ENCODE measurements around the gene CARS2.

Gene CARS2

DNA sequence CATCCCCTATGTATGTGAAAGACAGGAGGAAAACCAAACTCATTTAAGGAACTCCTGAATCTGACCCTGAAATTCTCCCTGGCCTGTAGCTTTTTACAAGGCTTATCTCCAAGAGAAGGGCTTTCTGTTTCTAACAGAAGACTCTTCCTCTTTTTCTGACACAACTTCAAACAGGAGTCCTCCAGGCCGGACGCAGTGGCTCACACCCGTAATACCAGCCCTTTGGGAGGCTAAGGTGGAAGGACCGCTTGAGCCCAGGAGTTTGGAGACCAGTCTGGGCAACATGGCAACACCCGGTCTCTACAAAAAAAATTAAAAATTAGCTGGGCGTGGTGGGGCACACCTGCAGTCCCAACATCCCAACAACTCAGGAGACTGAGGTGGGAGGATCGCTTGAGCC lies 41.9 kb downstream of the CARS2 start:
- Histone ChIP-seq H2BK12ac (ENCODE audit: low read length) (no peak overlapping the region), H3K4ac (ENCODE audit: low read depth, low read length) (no peak overlapping the region), H3K14ac (ENCODE audit: low read length) (no peak overlapping the region), H3K36me3 (ENCODE audit: control insufficient read depth in 1 of 2, insufficient read depth in 2 of 2, low read length in 2 of 2) (peaks cover 32 to 45% of the 10 kb centered on the region in 2 experiments), H3K9me3 (ENCODE audit: insufficient read depth, low read depth, low read length) (peaks cover 1% of the 10 kb centered on the region), H3K27ac (ENCODE audit: low read depth, low read length) (no peak overlapping the region), H2AK5ac (ENCODE audit: low read length) (no peak overlapping the region), H3K4me2 (ENCODE audit: low read length) (no peak overlapping the region), H4K8ac (ENCODE audit: low read depth, low read length) (no peak overlapping the region), H3K79me2 (ENCODE audit: control insufficient read depth, insufficient read depth, low read length, poor library complexity) (no peaks in the 10 kb centered on the region), H2AFZ (ENCODE audit: insufficient read depth, low read length, poor library complexity) (no peak overlapping the region), H2BK5ac (ENCODE audit: low read depth, low read length, poor library complexity) (no peak overlapping the region), H4K91ac (ENCODE audit: low read depth, low read length) (no peak overlapping the region), H2BK120ac (ENCODE audit: insufficient read depth, low read length, poor library complexity) (no peak overlapping the region), H3K23ac (ENCODE audit: low read length) (no peak overlapping the region), H3K9ac (ENCODE audit: low read length) (no peak overlapping the region), H3K79me1 (ENCODE audit: low read length) (peaks cover 2% of the 10 kb centered on the region), H4K12ac (ENCODE audit: low read depth, low read length) (no peak overlapping the region), H3K4me1 (ENCODE audit: control insufficient read depth in 1 of 2, insufficient read depth in 2 of 2, low read length in 2 of 2) (peaks cover 7 to 8% of the 10 kb centered on the region in 2 experiments), H3K4me3 (ENCODE audit: low read depth, low read length) (no peak overlapping the region), H3K27me3 (ENCODE audit: insufficient read depth, low read length) (no peaks in the 10 kb centered on the region), H3K18ac (ENCODE audit: low read length) (no peak overlapping the region)
- WGBS (ENCODE audit: extremely low coverage, insufficient coverage, insufficient read length) = no CpG with 5 or more reads among the region's 7 CpGs
- DNase-seq = no peak

DNA sequence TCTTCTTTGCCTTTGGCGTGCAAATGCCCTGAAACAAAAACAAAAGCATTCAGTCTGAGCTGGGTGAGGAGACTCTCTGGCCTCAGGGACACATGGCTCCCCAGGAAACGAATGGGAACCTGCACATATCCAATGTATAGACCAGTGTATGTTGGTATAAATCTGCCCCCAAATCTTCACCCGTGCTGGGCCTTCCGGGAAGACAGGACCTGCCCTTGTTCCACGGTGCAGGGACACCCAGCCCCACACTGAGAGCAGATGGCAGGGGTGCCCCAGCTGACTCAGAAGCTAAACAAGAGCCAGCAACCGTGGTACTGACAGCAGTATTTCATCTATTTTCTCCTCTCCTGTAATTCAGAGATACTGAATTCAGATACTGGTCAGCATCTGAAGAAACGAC lies 42.4 kb downstream of the CARS2 start:
- Histone ChIP-seq H3K9me3 (ENCODE audit: insufficient read depth, low read depth, low read length) (no peaks in the 10 kb centered on the region), H3K36me3 (ENCODE audit: control insufficient read depth in 1 of 2, insufficient read depth in 2 of 2, low read length in 2 of 2) (peaks cover 30 to 45% of the 10 kb centered on the region in 2 experiments), H3K27ac (ENCODE audit: low read depth, low read length) (no peak overlapping the region), H2BK12ac (ENCODE audit: low read length) (no peak overlapping the region), H3K14ac (ENCODE audit: low read length) (no peak overlapping the region), H4K91ac (ENCODE audit: low read depth, low read length) (no peak overlapping the region), H3K4me2 (ENCODE audit: low read length) (no peak overlapping the region), H2AFZ (ENCODE audit: insufficient read depth, low read length, poor library complexity) (no peak overlapping the region), H2BK5ac (ENCODE audit: low read depth, low read length, poor library complexity) (no peak overlapping the region), H3K27me3 (ENCODE audit: insufficient read depth, low read length) (no peaks in the 10 kb centered on the region), H4K8ac (ENCODE audit: low read depth, low read length) (no peak overlapping the region), H3K79me2 (ENCODE audit: control insufficient read depth, insufficient read depth, low read length, poor library complexity) (no peaks in the 10 kb centered on the region), H3K23ac (ENCODE audit: low read length) (no peak overlapping the region), H3K18ac (ENCODE audit: low read length) (no peak overlapping the region), H3K4ac (ENCODE audit: low read depth, low read length) (no peak overlapping the region), H4K12ac (ENCODE audit: low read depth, low read length) (no peak overlapping the region), H3K4me3 (ENCODE audit: low read depth, low read length) (no peak overlapping the region), H3K4me1 (ENCODE audit: control insufficient read depth in 1 of 2, insufficient read depth in 2 of 2, low read length in 2 of 2) (peaks cover 7 to 8% of the 10 kb centered on the region in 2 experiments), H2AK5ac (ENCODE audit: low read length) (no peak overlapping the region), H3K79me1 (ENCODE audit: low read length) (peaks cover 2% of the 10 kb centered on the region), H2BK120ac (ENCODE audit: insufficient read depth, low read length, poor library complexity) (no peak overlapping the region), H3K9ac (ENCODE audit: low read length) (no peak overlapping the region)
- no peak for DNase-seq
- no CpG with 5 or more reads among the region's 7 CpGs for WGBS (ENCODE audit: extremely low coverage, insufficient coverage, insufficient read length)

DNA sequence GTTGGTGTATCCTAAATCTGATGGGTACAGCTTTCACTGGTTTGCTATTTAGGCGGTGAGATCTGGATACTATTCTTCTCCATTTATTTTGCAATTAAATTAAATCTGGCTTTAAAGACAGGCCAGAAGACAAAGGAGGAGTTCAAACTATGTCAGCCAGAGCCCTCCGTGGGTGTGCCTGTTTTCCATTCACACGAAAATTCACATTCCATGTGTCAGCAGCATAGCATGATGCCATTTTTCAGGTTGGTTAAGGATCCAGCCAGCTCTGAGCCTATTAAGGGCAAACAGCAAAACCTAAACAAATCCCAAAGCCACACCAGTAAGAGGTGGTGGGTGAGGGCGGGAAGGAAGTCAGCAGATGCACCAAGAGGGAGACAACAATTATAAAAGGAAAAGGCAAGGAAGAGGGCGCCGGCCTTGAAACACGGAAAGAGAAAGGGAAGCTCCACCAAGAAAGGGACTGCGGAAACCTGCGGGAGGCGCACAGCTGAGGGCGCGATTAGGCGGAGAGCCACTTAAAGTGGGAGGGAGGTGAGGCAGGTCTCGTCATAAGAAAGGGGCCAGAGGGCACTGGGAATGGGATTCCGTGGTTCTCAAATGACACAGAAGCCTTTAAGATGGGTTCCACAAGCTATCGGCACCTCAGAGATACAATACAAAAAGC lies 43.0 kb downstream of the CARS2 start:
- Histone ChIP-seq H4K12ac (ENCODE audit: low read depth, low read length) (no peak overlapping the region), H3K9me3 (ENCODE audit: insufficient read depth, low read depth, low read length) (no peaks in the 10 kb centered on the region), H3K79me2 (ENCODE audit: control insufficient read depth, insufficient read depth, low read length, poor library complexity) (no peaks in the 10 kb centered on the region), H3K79me1 (ENCODE audit: low read length) (peaks cover 2% of the 10 kb centered on the region), H2BK5ac (ENCODE audit: low read depth, low read length, poor library complexity) (no peak overlapping the region), H3K9ac (ENCODE audit: low read length) (no peak overlapping the region), H2AFZ (ENCODE audit: insufficient read depth, low read length, poor library complexity) (peak overlapping the region; percentile 25), H2BK120ac (ENCODE audit: insufficient read depth, low read length, poor library complexity) (no peak overlapping the region), H2AK5ac (ENCODE audit: low read length) (no peak overlapping the region), H3K4me3 (ENCODE audit: low read depth, low read length) (no peak overlapping the region), H4K91ac (ENCODE audit: low read depth, low read length) (no peak overlapping the region), H2BK12ac (ENCODE audit: low read length) (no peak overlapping the region), H3K36me3 (ENCODE audit: control insufficient read depth in 1 of 2, insufficient read depth in 2 of 2, low read length in 2 of 2) (peaks cover 28 to 45% of the 10 kb centered on the region in 2 experiments), H3K23ac (ENCODE audit: low read length) (no peak overlapping the region), H3K14ac (ENCODE audit: low read length) (peak overlapping the region; percentile 28), H3K27ac (ENCODE audit: low read depth, low read length) (no peak overlapping the region), H3K4ac (ENCODE audit: low read depth, low read length) (no peak overlapping the region), H3K4me2 (ENCODE audit: low read length) (no peak overlapping the region), H3K27me3 (ENCODE audit: insufficient read depth, low read length) (no peaks in the 10 kb centered on the region), H3K18ac (ENCODE audit: low read length) (no peak overlapping the region), H4K8ac (ENCODE audit: low read depth, low read length) (no peak overlapping the region), H3K4me1 (ENCODE audit: control insufficient read depth in 1 of 2, insufficient read depth in 2 of 2, low read length in 2 of 2) (peaks cover 7 to 8% of the 10 kb centered on the region in 2 experiments)
- DNase-seq = no peak
- no CpG with 5 or more reads among the region's 16 CpGs for WGBS (ENCODE audit: extremely low coverage, insufficient coverage, insufficient read length)

DNA sequence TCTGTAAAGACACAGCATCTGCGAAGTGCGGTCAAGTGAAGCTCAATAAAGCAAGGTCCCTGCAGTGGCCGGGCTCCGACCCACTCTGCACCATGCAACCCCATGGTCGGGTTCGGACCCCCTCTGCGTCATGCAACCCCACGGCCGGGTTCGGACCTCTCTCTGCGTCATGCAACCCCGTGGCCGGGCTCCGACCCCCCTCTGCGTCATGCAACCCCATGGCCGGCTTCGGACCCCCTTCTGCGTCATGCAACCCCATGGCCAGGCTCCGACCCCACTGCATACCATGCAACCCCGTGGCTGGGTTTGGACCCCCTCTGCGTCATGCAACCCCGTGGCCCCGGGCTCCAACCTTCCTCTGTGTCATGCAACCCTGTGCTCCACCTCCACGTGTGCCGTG lies 43.8 kb downstream of the CARS2 start:
- no peak overlapping the region for H3K4me2 ChIP-seq (ENCODE audit: low read length)
- no peak overlapping the region for H4K12ac ChIP-seq (ENCODE audit: low read depth, low read length)
- no peak overlapping the region for H3K27ac ChIP-seq (ENCODE audit: low read depth, low read length)
- peaks cover 31 to 42% of the 10 kb centered on the region in 2 experiments for H3K36me3 ChIP-seq (ENCODE audit: control insufficient read depth in 1 of 2, insufficient read depth in 2 of 2, low read length in 2 of 2)
- H4K8ac ChIP-seq (ENCODE audit: low read depth, low read length) = no peak overlapping the region
- no peak overlapping the region for H3K23ac ChIP-seq (ENCODE audit: low read length)
- H3K14ac ChIP-seq (ENCODE audit: low read length) = no peak overlapping the region
- no peaks in the 10 kb centered on the region for H3K27me3 ChIP-seq (ENCODE audit: insufficient read depth, low read length)
- no peak overlapping the region for H2AFZ ChIP-seq (ENCODE audit: insufficient read depth, low read length, poor library complexity)
- H3K4me3 ChIP-seq (ENCODE audit: low read depth, low read length) = no peak overlapping the region
- no peak for DNase-seq
- H3K79me1 ChIP-seq (ENCODE audit: low read length) = peaks cover 2% of the 10 kb centered on the region
- no peak overlapping the region for H2AK5ac ChIP-seq (ENCODE audit: low read length)
- H2BK120ac ChIP-seq (ENCODE audit: insufficient read depth, low read length, poor library complexity) = no peak overlapping the region
- WGBS (ENCODE audit: extremely low coverage, insufficient coverage, insufficient read length) = no CpG with 5 or more reads among the region's 25 CpGs
- no peak overlapping the region for H3K9ac ChIP-seq (ENCODE audit: low read length)
- H3K9me3 ChIP-seq (ENCODE audit: insufficient read depth, low read depth, low read length) = no peaks in the 10 kb centered on the region
- H2BK5ac ChIP-seq (ENCODE audit: low read depth, low read length, poor library complexity) = no peak overlapping the region
- no peak overlapping the region for H3K4ac ChIP-seq (ENCODE audit: low read depth, low read length)
- no peak overlapping the region for H2BK12ac ChIP-seq (ENCODE audit: low read length)
- no peak overlapping the region for H3K18ac ChIP-seq (ENCODE audit: low read length)
- H3K4me1 ChIP-seq (ENCODE audit: control insufficient read depth in 1 of 2, insufficient read depth in 2 of 2, low read length in 2 of 2) = peaks cover 7 to 8% of the 10 kb centered on the region in 2 experiments
- H3K79me2 ChIP-seq (ENCODE audit: control insufficient read depth, insufficient read depth, low read length, poor library complexity) = no peaks in the 10 kb centered on the region
- no peak overlapping the region for H4K91ac ChIP-seq (ENCODE audit: low read depth, low read length)

Data from trophoblast cell (in vitro differentiated cells and primary cell).